Measurements from ENCODE around the gene RCL1.
A peak's percentile ranks its signal among the peaks of the same experiment; 100 is the strongest.
"Not testable (repeated sequence)": the region's sequence is repeated elsewhere in the genome, so short reads cannot be mapped to it uniquely, and the experiment has no call there.

RCL1 gene
- 34.0 to 37.2 reads per million in 2 donors for total RNA-seq

- peak; percentile 93 for DNase-seq
Measured at GRCh38 chr9:4792572-4793458, at the start of gene RCL1. TSS of gene RCL1 (plus strand) at chr9:4792944. CDS start at chr9:4793092, 148 bp downstream.

GRCh38 chr9:4743131-4743875 is 49.4 kb upstream of the RCL1 start:
- no peak for DNase-seq

GRCh38 chr9:4746278-4747030 is 46.3 kb upstream of the RCL1 start:
- DNase-seq, result no peak

- DNase-seq, result no peak
Measured at GRCh38 chr9:4748612-4749011, 44.1 kb upstream of the RCL1 start.

GRCh38 chr9:4750023-4750673 is 42.6 kb upstream of the RCL1 start:
- no peak for DNase-seq

GRCh38 chr9:4754530-4754929 is 38.2 kb upstream of the RCL1 start:
- not testable (repeated sequence) for DNase-seq

GRCh38 chr9:4755026-4755609 is 37.6 kb upstream of the RCL1 start:
- DNase-seq, result no peak

- no peak for DNase-seq
Measured at GRCh38 chr9:4756420-4756819, 36.3 kb upstream of the RCL1 start.

GRCh38 chr9:4760122-4760521 is 32.6 kb upstream of the RCL1 start:
- no peak for DNase-seq

GRCh38 chr9:4762108-4762885 is 30.4 kb upstream of the RCL1 start:
- peak; percentile 73 for DNase-seq

GRCh38 chr9:4762886-4763541 is 29.7 kb upstream of the RCL1 start:
- DNase-seq, result no peak

- no peak for DNase-seq
Measured at GRCh38 chr9:4764033-4764432, 28.7 kb upstream of the RCL1 start.

- no peak for DNase-seq
Measured at GRCh38 chr9:4768681-4769080, 24.1 kb upstream of the RCL1 start.

- DNase-seq, result no peak
Measured at GRCh38 chr9:4769321-4770080, 23.2 kb upstream of the RCL1 start.

GRCh38 chr9:4771788-4772187 is 21.0 kb upstream of the RCL1 start:
- DNase-seq, result no peak

- DNase-seq, result no peak
Measured at GRCh38 chr9:4774209-4774608, 18.5 kb upstream of the RCL1 start.

- DNase-seq, result not testable (repeated sequence)
Measured at GRCh38 chr9:4774958-4775357, 17.8 kb upstream of the RCL1 start.

- no peak for DNase-seq
Measured at GRCh38 chr9:4780651-4781050, 12.1 kb upstream of the RCL1 start.

- DNase-seq, result no peak
Measured at GRCh38 chr9:4781408-4781807, 11.3 kb upstream of the RCL1 start.

GRCh38 chr9:4783191-4783590 is 9.6 kb upstream of the RCL1 start:
- DNase-seq, result not testable (repeated sequence)
